K562 treated with DMSO at 1 percent for 24 hours (cell line): Measurements from ENCODE around the gene KRTAP23-1. TPM values are rescaled to one million over a fixed set of nuclear protein-coding genes. Genes with fewer than 3 reads are reported as not detected.

Experiments used
- total RNA-seq: library from RNA; unstranded; fragments of 300-600 nt; gene quantifications from 2 replicates; pipeline ENCODE4 v1.2.3, GENCODE V29; 2022; ENCODE audit warnings: low read depth; ENCODE audit not compliant: insufficient read depth

Gene KRTAP23-1
- not detected in 2 replicates for total RNA-seq

DNA sequence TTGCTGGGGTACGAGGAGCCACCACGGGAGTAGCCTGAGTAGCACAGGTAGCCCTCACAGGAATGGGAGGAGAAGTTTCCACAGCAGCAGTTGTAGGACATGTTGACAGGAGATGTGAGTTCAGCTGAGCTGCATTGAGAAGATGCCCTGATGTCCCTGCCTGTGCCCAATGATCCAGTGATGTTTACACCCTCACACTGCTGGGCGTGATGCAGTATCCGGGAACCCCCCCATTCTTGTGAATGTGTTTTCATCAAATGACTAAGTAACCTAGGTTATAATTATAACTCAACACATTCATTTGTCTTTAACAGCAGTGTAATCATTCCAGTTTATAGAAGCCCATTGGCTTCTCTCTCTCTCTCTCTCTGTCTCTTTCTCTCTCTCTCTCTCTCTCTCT is at the start of gene KRTAP23-1:
Gene KRTAP23-1 (minus strand): TSS at position 101 of the 400 bp plus-strand sequence. CDS start 0 bp downstream, at position 101.

GRCh38 chr21:30395731-30396130 is 47.3 kb upstream of the KRTAP23-1 start, which contains the start of gene KRTAP13-1:
Gene KRTAP13-1, plus strand, starts transcription at chr21:30396031. Its CDS starts 56 bp downstream, at chr21:30396087.

GRCh38 chr21:30372139-30372770 is 23.8 kb upstream of the KRTAP23-1 start, which contains the start of gene KRTAP13-2:
Gene KRTAP13-2, minus strand, starts transcription at chr21:30372271. Its CDS starts 58 bp downstream, at chr21:30372213.

GRCh38 chr21:30337276-30337744 is 11.1 kb downstream of the KRTAP23-1 start, which contains the start of gene KRTAP27-1:
Gene KRTAP27-1, minus strand, starts transcription at chr21:30337694. Its CDS starts 26 bp downstream, at chr21:30337668.

GRCh38 chr21:30320215-30320614 is 28.2 kb downstream of the KRTAP23-1 start, which contains the start of gene KRTAP26-1:
Gene KRTAP26-1, minus strand, starts transcription at chr21:30320315. Its CDS starts 280 bp downstream, at chr21:30320035.

Other genes starting within 250 kb of the KRTAP23-1 start
- not detected in 2 replicates for gene CLDN17, start 181.8 kb downstream of the KRTAP23-1 start, total RNA-seq
- not detected in 2 replicates for gene CLDN8, start 132.5 kb downstream of the KRTAP23-1 start, total RNA-seq
- not detected in 2 replicates for gene KRTAP24-1, start 65.7 kb downstream of the KRTAP23-1 start, total RNA-seq
- gene KRTAP25-1, start 59.1 kb downstream of the KRTAP23-1 start, total RNA-seq, result not detected in 2 replicates
- gene KRTAP26-1, start 28.3 kb downstream of the KRTAP23-1 start, total RNA-seq, result not detected in 2 replicates
- gene KRTAP27-1, start 10.9 kb downstream of the KRTAP23-1 start, total RNA-seq, result not detected in 2 replicates
- not detected in 2 replicates for gene KRTAP13-2, start 23.7 kb upstream of the KRTAP23-1 start, total RNA-seq
- not detected in 2 replicates for gene KRTAP13-1, start 47.4 kb upstream of the KRTAP23-1 start, total RNA-seq
- not detected in 2 replicates for gene KRTAP13-3, start 77.3 kb upstream of the KRTAP23-1 start, total RNA-seq
- not detected in 2 replicates for gene KRTAP13-4, start 81.6 kb upstream of the KRTAP23-1 start, total RNA-seq
- gene KRTAP15-1, start 91.7 kb upstream of the KRTAP23-1 start, total RNA-seq, result not detected in 2 replicates
- not detected in 2 replicates for gene KRTAP19-1, start 131.8 kb upstream of the KRTAP23-1 start, total RNA-seq
- not detected in 2 replicates for gene KRTAP19-2, start 138.8 kb upstream of the KRTAP23-1 start, total RNA-seq
- gene KRTAP19-3, start 143.4 kb upstream of the KRTAP23-1 start, total RNA-seq, result not detected in 2 replicates
- gene KRTAP19-4, start 148.6 kb upstream of the KRTAP23-1 start, total RNA-seq, result not detected in 2 replicates
- not detected in 2 replicates for gene KRTAP19-5, start 153.5 kb upstream of the KRTAP23-1 start, total RNA-seq
- gene KRTAP19-6, start 193.3 kb upstream of the KRTAP23-1 start, total RNA-seq, result not detected in 2 replicates
- gene KRTAP19-7, start 212.7 kb upstream of the KRTAP23-1 start, total RNA-seq, result not detected in 2 replicates
- not detected in 2 replicates for gene KRTAP22-2, start 241.8 kb upstream of the KRTAP23-1 start, total RNA-seq
- not detected in 2 replicates for gene KRTAP6-3, start 243.8 kb upstream of the KRTAP23-1 start, total RNA-seq